GM18870 (cell line): Measurements from ENCODE around the gene RNF215.
A peak's percentile ranks its signal among the peaks of the same experiment; 100 is the strongest.
"Not testable (repeated sequence)": the region's sequence is repeated elsewhere in the genome, so short reads cannot be mapped to it uniquely, and the experiment has no call there.

Experiments
- ATAC-seq: cut with Tn5 transposase; IDR thresholded peaks from one replicate; pipeline ENCODE4 v1.9.1; 2021; ENCODE audit warnings: moderate library complexity; ENCODE audit not compliant: unreplicated experiment

RNF215 gene

GRCh38 chr22:30365891-30366290 is 21.3 kb downstream of the RNF215 start:
- no peak for ATAC-seq

- no peak for ATAC-seq
Observed at GRCh38 chr22:30362651-30363281, 24.4 kb downstream of the RNF215 start.

- no peak for ATAC-seq
Observed at GRCh38 chr22:30361916-30362650, 25.1 kb downstream of the RNF215 start.

- no peak for ATAC-seq
Observed at GRCh38 chr22:30358541-30358940, 28.7 kb downstream of the RNF215 start.

- no peak for ATAC-seq
Observed at GRCh38 chr22:30357650-30358215, 29.5 kb downstream of the RNF215 start.

GRCh38 chr22:30357236-30357570 is 30.0 kb downstream of the RNF215 start:
- ATAC-seq: no peak

GRCh38 chr22:30356449-30357235 is 30.6 kb downstream of the RNF215 start, which contains the start of the genes CCDC157 and SF3A1:
TSS of gene CCDC157 (plus strand) at chr22:30357007. CDS start at chr22:30366001, 8,994 bp downstream.
TSS of gene SF3A1 (minus strand) at chr22:30356894. CDS start at chr22:30356792, 102 bp downstream.
- peak; percentile 67 for ATAC-seq

GRCh38 chr22:30354644-30355043 is 32.6 kb downstream of the RNF215 start:
- no peak for ATAC-seq

GRCh38 chr22:30351226-30351625 is 36.0 kb downstream of the RNF215 start:
- ATAC-seq: no peak

- ATAC-seq: no peak
Observed at GRCh38 chr22:30348809-30349208, 38.4 kb downstream of the RNF215 start.

GRCh38 chr22:30348404-30348803 is 38.8 kb downstream of the RNF215 start:
- no peak for ATAC-seq

- ATAC-seq: no peak
Observed at GRCh38 chr22:30347255-30347892, 39.8 kb downstream of the RNF215 start.

GRCh38 chr22:30344447-30345200 is 42.6 kb downstream of the RNF215 start:
- no peak for ATAC-seq

- ATAC-seq: no peak
Observed at GRCh38 chr22:30340911-30341685, 46.1 kb downstream of the RNF215 start.

- no peak for ATAC-seq
Observed at GRCh38 chr22:30338802-30339201, 48.4 kb downstream of the RNF215 start.

GRCh38 chr22:30338341-30338740 is 48.9 kb downstream of the RNF215 start:
- not testable (repeated sequence) for ATAC-seq

- ATAC-seq: no peak
Observed at GRCh38 chr22:30337461-30337778, 49.8 kb downstream of the RNF215 start.

GRCh38 chr22:30336752-30337460 is 50.3 kb downstream of the RNF215 start:
- ATAC-seq: no peak

- ATAC-seq: no peak
Observed at GRCh38 chr22:30335236-30335635, 52.0 kb downstream of the RNF215 start.
